ENCODE results near the gene CRLF3. TPM values are rescaled to one million over a fixed set of nuclear protein-coding genes. Genes with fewer than 3 reads are reported as not detected.

The CRLF3 gene
- total RNA-seq, 3 donors from 2014 or later = 13.7 to 17.9 (median 13.8) TPM

DNA sequence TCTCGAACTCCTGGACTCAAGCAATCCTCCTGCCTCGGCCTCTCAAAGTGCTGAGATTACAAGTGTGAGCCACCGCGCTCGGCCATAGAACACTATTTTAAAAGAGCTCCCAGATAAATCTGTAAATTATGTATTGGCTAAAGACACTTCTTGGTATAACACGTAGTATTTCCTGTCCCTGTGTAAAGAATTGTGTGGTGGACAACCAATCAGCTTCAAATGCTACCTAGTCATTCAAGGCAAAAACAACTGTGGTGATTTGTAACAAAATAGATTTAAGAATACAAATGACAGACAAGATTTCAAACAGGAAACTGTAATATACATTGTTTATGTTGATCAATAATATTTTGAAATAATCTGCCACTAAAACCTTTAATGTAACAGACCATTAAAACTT lies 14.6 kb downstream of the CRLF3 start:
- no peaks in the 10 kb centered on the region for H3K9me3 ChIP-seq
- DNase-seq = no peak
- H3K4me1 ChIP-seq (ENCODE audit: low read depth) = peaks cover 8% of the 10 kb centered on the region
- intact Hi-C loops (cut with DNase I, micrococcal nuclease) = no loop called here
- ATAC-seq = no peak
- TF ChIP-seq, protein P1, sequence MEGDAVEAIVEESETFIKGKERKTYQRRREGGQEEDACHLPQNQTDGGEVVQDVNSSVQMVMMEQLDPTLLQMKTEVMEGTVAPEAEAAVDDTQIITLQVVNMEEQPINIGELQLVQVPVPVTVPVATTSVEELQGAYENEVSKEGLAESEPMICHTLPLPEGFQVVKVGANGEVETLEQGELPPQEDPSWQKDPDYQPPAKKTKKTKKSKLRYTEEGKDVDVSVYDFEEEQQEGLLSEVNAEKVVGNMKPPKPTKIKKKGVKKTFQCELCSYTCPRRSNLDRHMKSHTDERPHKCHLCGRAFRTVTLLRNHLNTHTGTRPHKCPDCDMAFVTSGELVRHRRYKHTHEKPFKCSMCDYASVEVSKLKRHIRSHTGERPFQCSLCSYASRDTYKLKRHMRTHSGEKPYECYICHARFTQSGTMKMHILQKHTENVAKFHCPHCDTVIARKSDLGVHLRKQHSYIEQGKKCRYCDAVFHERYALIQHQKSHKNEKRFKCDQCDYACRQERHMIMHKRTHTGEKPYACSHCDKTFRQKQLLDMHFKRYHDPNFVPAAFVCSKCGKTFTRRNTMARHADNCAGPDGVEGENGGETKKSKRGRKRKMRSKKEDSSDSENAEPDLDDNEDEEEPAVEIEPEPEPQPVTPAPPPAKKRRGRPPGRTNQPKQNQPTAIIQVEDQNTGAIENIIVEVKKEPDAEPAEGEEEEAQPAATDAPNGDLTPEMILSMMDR (IDR thresholded peaks at IDR 0.05) = no peak
- no peaks in the 10 kb centered on the region for H3K36me3 ChIP-seq (ENCODE audit: low read depth)
- H3K4me3 ChIP-seq = no peak overlapping the region

DNA sequence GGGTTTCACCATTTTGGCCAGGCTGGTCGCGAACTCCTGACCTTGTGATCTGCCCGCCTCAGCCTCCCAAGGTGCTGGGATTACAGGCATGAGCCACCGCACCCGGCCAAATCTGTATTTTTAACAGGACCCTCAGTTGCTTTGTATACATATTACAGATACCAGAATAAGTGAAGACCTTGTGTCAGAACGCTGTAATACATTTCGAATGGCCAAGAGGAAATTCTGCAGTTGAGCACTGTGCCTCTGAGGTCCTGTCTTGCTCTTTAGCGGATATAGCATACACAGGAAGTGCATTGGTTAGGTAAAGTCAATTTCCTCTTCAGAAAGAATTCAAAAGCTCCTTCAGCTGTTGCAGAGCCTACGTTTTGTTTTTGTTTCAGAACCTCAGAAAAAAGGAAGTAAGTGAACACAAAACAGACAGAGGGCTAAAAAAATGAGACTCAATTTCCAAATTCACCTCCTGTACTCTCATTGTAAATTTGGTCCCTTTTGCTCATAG lies 15.7 kb downstream of the CRLF3 start:
- DNase-seq (no peak), ATAC-seq (peak; percentile 89)
- H3K36me3 ChIP-seq (ENCODE audit: low read depth) = no peaks in the 10 kb centered on the region
- TF ChIP-seq, protein P1 (IDR thresholded peaks at IDR 0.05) = no peak
- no peak overlapping the region for H3K4me3 ChIP-seq
- intact Hi-C loops (cut with DNase I, micrococcal nuclease) = no loop called here
- peaks cover 8% of the 10 kb centered on the region for H3K4me1 ChIP-seq (ENCODE audit: low read depth)
- H3K9me3 ChIP-seq = no peaks in the 10 kb centered on the region

DNA sequence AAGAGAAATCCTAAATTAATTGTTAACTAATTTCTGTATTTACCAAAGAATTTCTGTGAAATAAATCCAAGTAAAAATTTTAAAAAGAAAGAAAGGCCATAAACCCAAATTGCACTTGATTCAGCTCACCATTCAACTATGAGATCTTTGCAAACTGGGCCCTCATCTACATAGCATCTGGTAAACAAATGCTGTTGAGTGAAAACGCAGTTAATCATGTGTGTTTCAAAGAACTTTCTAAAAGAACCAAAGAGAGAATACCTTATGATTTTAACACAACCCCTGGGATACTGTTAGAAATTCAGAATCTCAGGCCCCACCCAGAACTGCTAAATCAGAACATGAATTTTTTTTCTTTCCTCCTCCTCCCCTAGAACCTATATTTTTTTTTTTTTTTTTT lies 16.6 kb downstream of the CRLF3 start:
- DNase-seq (no peak), ATAC-seq (no peak)
- Histone ChIP-seq H3K9me3 (no peaks in the 10 kb centered on the region), H3K4me1 (ENCODE audit: low read depth) (peaks cover 4% of the 10 kb centered on the region), H3K4me3 (no peak overlapping the region), H3K36me3 (ENCODE audit: low read depth) (no peaks in the 10 kb centered on the region)
- TF ChIP-seq, protein P1 (IDR thresholded peaks at IDR 0.05) = no peak
- intact Hi-C loops (cut with DNase I, micrococcal nuclease) = no loop called here

DNA sequence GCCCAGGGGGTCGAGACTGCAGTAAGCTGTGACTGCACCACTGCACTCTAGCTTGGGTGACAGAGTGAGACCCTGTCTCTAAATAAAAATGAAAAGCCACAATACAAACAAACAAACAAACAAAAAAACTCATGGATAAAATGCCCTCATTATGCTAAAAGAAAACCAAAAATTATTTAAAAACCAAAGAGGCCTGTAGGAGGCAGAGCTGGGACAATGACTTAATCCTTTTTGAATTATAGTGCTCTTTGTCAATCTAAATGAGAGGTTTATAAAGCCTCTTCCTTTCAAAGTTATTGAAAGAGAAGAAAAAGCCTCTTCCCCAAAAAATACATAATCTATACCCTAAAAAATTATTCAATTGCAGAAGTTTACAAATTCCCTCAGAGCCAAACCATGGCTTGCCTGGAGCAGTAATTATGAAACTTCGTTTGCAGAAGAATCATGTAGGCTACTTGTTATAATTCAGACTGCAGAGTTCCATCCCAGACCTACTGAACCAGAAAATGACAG lies 18.5 kb downstream of the CRLF3 start:
- H3K4me1 ChIP-seq (ENCODE audit: low read depth) = no peaks in the 10 kb centered on the region
- no peak for ATAC-seq
- intact Hi-C loops (cut with DNase I, micrococcal nuclease) = no loop called here

DNA sequence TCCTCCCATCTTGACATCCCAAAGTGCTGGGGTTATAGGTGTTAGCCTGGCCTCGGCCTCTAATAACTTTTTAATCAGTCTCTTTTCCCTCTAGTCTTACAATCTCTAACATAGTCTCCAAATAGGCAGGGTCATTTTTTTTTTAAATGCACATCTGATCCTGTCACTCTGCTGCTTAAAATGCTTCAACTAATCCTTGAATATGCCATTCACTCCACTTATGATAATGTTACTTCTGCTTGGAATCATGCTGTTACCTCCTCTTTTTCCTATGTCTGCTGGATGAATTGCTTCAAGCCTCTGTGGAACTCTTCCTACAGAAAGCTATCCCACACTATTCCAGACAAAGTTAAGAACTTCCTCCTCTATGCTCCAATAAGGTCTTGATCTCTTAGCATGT lies 22.8 kb downstream of the CRLF3 start:
- intact Hi-C loops (cut with DNase I, micrococcal nuclease) = no loop called here
- Histone ChIP-seq H3K9me3 (no peaks in the 10 kb centered on the region), H3K4me3 (no peak overlapping the region), H3K4me1 (ENCODE audit: low read depth) (no peaks in the 10 kb centered on the region), H3K36me3 (ENCODE audit: low read depth) (no peaks in the 10 kb centered on the region)
- no peak for DNase-seq
- TF ChIP-seq, protein P1 (IDR thresholded peaks at IDR 0.05) = no peak
- no peak for ATAC-seq

More for the DNA sequence above, 18.5 kb downstream of the CRLF3 start:
- Histone ChIP-seq H3K4me3 (no peak overlapping the region), H3K36me3 (ENCODE audit: low read depth) (no peaks in the 10 kb centered on the region), H3K9me3 (no peaks in the 10 kb centered on the region)
- DNase-seq = no peak
- TF ChIP-seq, protein P1 (IDR thresholded peaks at IDR 0.05) = no peak

DNA sequence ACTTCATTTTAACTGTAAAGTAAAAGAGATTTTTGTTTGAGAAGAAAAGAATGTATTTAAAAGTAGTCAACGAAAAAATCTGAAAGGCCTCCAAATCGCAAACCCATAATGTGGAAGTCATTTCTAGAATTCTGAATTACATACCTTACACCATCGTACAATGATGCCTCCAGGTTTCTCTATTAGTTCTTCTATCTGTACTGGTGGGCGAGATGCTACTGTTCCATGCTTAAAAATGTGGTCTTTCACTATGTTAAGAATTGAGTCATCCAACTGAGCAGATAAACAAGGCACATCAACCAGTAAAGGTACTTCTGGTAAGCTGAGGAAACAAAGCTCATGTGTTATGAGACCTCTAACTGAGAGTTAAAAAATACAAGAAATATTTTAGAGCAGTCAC lies 28.5 kb downstream of the CRLF3 start:
- intact Hi-C loops (cut with DNase I, micrococcal nuclease) = no loop called here
- ATAC-seq (no peak), DNase-seq (no peak)
- TF ChIP-seq, protein P1 (IDR thresholded peaks at IDR 0.05) = no peak
- H3K4me3 ChIP-seq = no peak overlapping the region
- no peaks in the 10 kb centered on the region for H3K4me1 ChIP-seq (ENCODE audit: low read depth)
- H3K36me3 ChIP-seq (ENCODE audit: low read depth) = no peaks in the 10 kb centered on the region
- no peaks in the 10 kb centered on the region for H3K9me3 ChIP-seq
